HepG2 (cell line): ENCODE results near the gene MRPS14. TPM values are rescaled to one million over a fixed set of nuclear protein-coding genes. Genes with fewer than 3 reads are reported as not detected.

Source experiments
- CREBL2 ChIP-seq: sonication (generic); formaldehyde crosslinking; IDR thresholded peaks from 2 replicates; pipeline ENCODE4 v1.8.1; 2023; ENCODE audit warnings: missing genetic modification reagents, mild to moderate bottlenecking, borderline replicate concordance
- EP300 ChIP-seq, 3 experiments: sonication (generic) in 1 of 3; formaldehyde crosslinking in 1 of 3; IDR thresholded peaks; 2 replicates each; pipeline versions ENCODE4 v1.5.1 to v1.6.1; 2011 to 2020; ENCODE audit warnings: low read depth in 2 of 3, low read length in 2 of 3, borderline replicate concordance in 1 of 3, improper control_type of control experiment in 1 of 3, mild to moderate bottlenecking in 1 of 3, missing genetic modification reagents in 1 of 3, moderate library complexity in 1 of 3
- MAF1 ChIP-seq: sonication (generic); formaldehyde crosslinking; IDR thresholded peaks from 2 replicates; pipeline ENCODE4 v1.5.0; 2020; ENCODE audit warnings: missing genetic modification reagents, borderline replicate concordance
- ZBTB2 ChIP-seq: sonication (generic); formaldehyde crosslinking; IDR thresholded peaks from 2 replicates; pipeline ENCODE4 v1.8.0; 2022; ENCODE audit warnings: low read depth, missing genetic modification reagents
- ZC3H13 ChIP-seq: sonication (generic); formaldehyde crosslinking; IDR thresholded peaks from 2 replicates; pipeline ENCODE4 v1.8.1; 2023; ENCODE audit warnings: mild to moderate bottlenecking, missing genetic modification reagents, moderate library complexity
- ZNF101 ChIP-seq: sonication (generic); formaldehyde crosslinking; IDR thresholded peaks from 2 replicates; pipeline ENCODE4 v1.4.0; 2020; ENCODE audit warnings: mild to moderate bottlenecking, low read depth, missing genetic modification reagents, borderline replicate concordance
- ZNF407 ChIP-seq: sonication (generic); formaldehyde crosslinking; IDR thresholded peaks from one replicate; pipeline ENCODE4 v1.5.1; 2020; ENCODE audit warnings: mild to moderate bottlenecking, missing genetic modification reagents; ENCODE audit errors: not compliant biosample characterization
- ZNF510 ChIP-seq: sonication (generic); formaldehyde crosslinking; IDR thresholded peaks from 2 replicates; pipeline ENCODE4 v1.4.0; 2020; ENCODE audit warnings: low read depth, mild to moderate bottlenecking, missing genetic modification reagents
- ZNF512 ChIP-seq: sonication (generic); formaldehyde crosslinking; IDR thresholded peaks from 2 replicates; pipeline ENCODE4 v1.4.0; 2020; ENCODE audit warnings: mild to moderate bottlenecking, missing genetic modification reagents
- ZNF674 ChIP-seq: sonication (generic); formaldehyde crosslinking; IDR thresholded peaks from 2 replicates; pipeline ENCODE4 v1.5.0; 2020; ENCODE audit warnings: low read depth, mild to moderate bottlenecking, missing genetic modification reagents
- ZNF768 ChIP-seq: sonication (generic); formaldehyde crosslinking; IDR thresholded peaks from 2 replicates; pipeline ENCODE4 v1.4.0; 2020; ENCODE audit warnings: missing genetic modification reagents
- ZNF777 ChIP-seq: sonication (generic); formaldehyde crosslinking; IDR thresholded peaks from 2 replicates; pipeline ENCODE4 v1.4.0; 2020; ENCODE audit warnings: missing genetic modification reagents
- ZNF780A ChIP-seq: sonication (generic); formaldehyde crosslinking; IDR thresholded peaks from 2 replicates; pipeline ENCODE4 v1.8.0; 2022; ENCODE audit warnings: mild to moderate bottlenecking, missing genetic modification reagents, moderate library complexity
- ZNF790 ChIP-seq: sonication (generic); formaldehyde crosslinking; IDR thresholded peaks from 2 replicates; pipeline ENCODE4 v1.8.0; 2022; ENCODE audit warnings: missing genetic modification reagents, mild to moderate bottlenecking, borderline replicate concordance
- ZNF850 ChIP-seq: sonication (generic); formaldehyde crosslinking; conservative IDR thresholded peaks from 2 replicates; pipeline ENCODE4 v1.9.0; 2021; ENCODE audit warnings: mild to moderate bottlenecking, missing genetic modification reagents
- polyA plus RNA-seq, 8 experiments: library from polyadenylated mRNA; depleted of rRNA in 3 of 8; stranded (reverse) in 7 of 8; unstranded in 1 of 8; fragments of >200 nt; fragmentation: Illumina TruSeq in 4 of 8; extraction: Trizol in 4 of 8; gene quantifications; 2 replicates each; pipeline versions ENCODE4 v1.2.1 to v1.2.3, GENCODE V29; 2011 to 2016; ENCODE audit warnings: low read depth in 4 of 8, missing spikeins in 1 of 8, mixed read lengths in 1 of 8; ENCODE audit not compliant: insufficient read depth in 1 of 8
- total RNA-seq, 5 experiments: library from RNA; depleted of rRNA; stranded (reverse); fragments of >200 nt; fragmentation: Illumina TruSeq; extraction: Trizol; gene quantifications; 2 replicates each; pipeline ENCODE4 v1.2.3, GENCODE V29; 2016; ENCODE audit warnings: low read depth in 1 of 5

Gene MRPS14
- total and polyA plus RNA-seq, 2 of the 13 experiments (the other 11 are each of a cell fraction or from before 2014, with no cell fraction given) = 36.6 to 43.2 TPM

- TF ChIP-seq ZNF674 (CRISPR knock-in tag) = peak; percentile 98
- peak; percentile 60; the same call in 1 of the 2 replicates for TF ChIP-seq ZNF790 (CRISPR knock-in tag)
- TF ChIP-seq ZNF101 = peak; percentile 72; the same call in 1 of the 2 replicates
- TF ChIP-seq ZNF512 = no peak
- TF ChIP-seq ZNF780A = peak; percentile 94; the same call in 1 of the 2 replicates
- peak; percentile 88 for TF ChIP-seq ZNF768 (CRISPR knock-in tag)
- TF ChIP-seq CREBL2 (CRISPR knock-in tag) = peak; percentile 60; the same call in 1 of the 2 replicates
- TF ChIP-seq ZBTB2 (CRISPR knock-in tag) = peak; percentile 58
- peak; percentile 96 for TF ChIP-seq ZNF407 (CRISPR knock-in tag)
- peak; percentile 61; the same call in 1 of the 2 replicates for TF ChIP-seq ZNF850 (CRISPR knock-in tag)
- TF ChIP-seq EP300 (IDR thresholded peaks at IDR 0.05; ENCODE audit: low read depth in 2 of 2, low read length in 2 of 2) = peak in 1 of 2 experiments; percentile 36; a peak in 1 of 4 replicates
- TF ChIP-seq EP300 (CRISPR knock-in tag; IDR thresholded peaks at IDR 0.05; ENCODE audit: borderline replicate concordance) = 0 out of 2 replicates have a peak, but pooled peaks have one; percentile 18
- peak; percentile 68 for TF ChIP-seq ZNF777 (CRISPR knock-in tag)
- TF ChIP-seq ZC3H13 (CRISPR knock-in tag) = peak; percentile 88; the same call in 1 of the 2 replicates
- TF ChIP-seq ZNF510 (CRISPR knock-in tag) = peak; percentile 99
- no peak; the same call in 1 of the 2 replicates for TF ChIP-seq MAF1 (CRISPR knock-in tag)
These were observed 23.1 kb downstream of the MRPS14 start, which contains the start of gene CACYBP (continued) for GRCh38 chr1:174999936-175000696.
